Psoas muscle (tissue), 8 donors: ENCODE measurements around the gene NUDT1. TPM values are rescaled to one million over a fixed set of nuclear protein-coding genes. Genes with fewer than 3 reads are reported as not detected.

ENCODE experiments used
- ATAC-seq, 4 donors: fragments of 200-7000 bp; cut with Tn5 transposase; one replicate each; pipeline ENCODE4 v1.9.1; 2020; ENCODE audit warnings: moderate library complexity in 3 of 4, mild to moderate bottlenecking in 2 of 4
- DNase-seq, 2 donors: peaks; one replicate each; pipeline ENCODE4 v3.0.0-alpha.2; 2020
- H3K27ac ChIP-seq: fragments of 200-600 bp; one replicate; pipeline ENCODE4 v1.8.0; 2022
- H3K27me3 ChIP-seq, 3 donors: fragments of 200-600 bp in 1 of 3; one replicate each; pipeline versions ENCODE4 v1.6.1 to v1.8.0; 2013 to 2022; ENCODE audit warnings: low read length in 2 of 3, mild to moderate bottlenecking in 2 of 3, moderate library complexity in 1 of 3; ENCODE audit not compliant: insufficient read depth in 3 of 3
- H3K36me3 ChIP-seq, 2 donors: fragments of 200-600 bp in 1 of 2; one replicate each; pipeline versions ENCODE4 v1.6.1 to v1.8.0; 2013 to 2022; ENCODE audit warnings: low read depth in 1 of 2, mild to moderate bottlenecking in 1 of 2, moderate library complexity in 1 of 2; ENCODE audit not compliant: insufficient read depth in 1 of 2
- H3K4me1 ChIP-seq: fragments of 200-600 bp; one replicate; pipeline ENCODE4 v1.8.0; 2022
- H3K4me3 ChIP-seq: fragments of 200-600 bp; one replicate; pipeline ENCODE4 v1.8.0; 2022; ENCODE audit warnings: mild to moderate bottlenecking
- H3K9me3 ChIP-seq: fragments of 200-600 bp; one replicate; pipeline ENCODE4 v1.8.0; 2022
- WGBS, 3 donors: extraction: QIAGEN DNeasy Blood & Tissue Kit; methylation state at CpG; one replicate each; pipeline versions ENCODE4 v1.1.6 to v1.1.7; 2013; 5-methylcytosine and 5-hydroxymethylcytosine counted together
- intact Hi-C, 2 donors: fragments of 100-400 bp; cut with DNase I; formaldehyde crosslinking; loops; one replicate each; pipeline versions ENCODE4 v1.11.0 to v1.14.2; 2022
- polyA plus RNA-seq, 3 donors: library from polyadenylated mRNA; stranded (reverse); fragments of 200-250 nt; gene quantifications; one replicate each; pipeline ENCODE4 v1.2.3, GENCODE V29; 2013
- total RNA-seq, 4 donors: library from RNA; stranded (reverse); fragmentation: NEBNext Ultra II Directional in 2 of 4; extraction: Animal tissue kit (Norgen Biotek cat#: 25700) in 2 of 4; gene quantifications; one replicate each; pipeline versions ENCODE4 v1.2.1 to v1.2.4, GENCODE V29; 2021 to 2023
- TF ChIP-seq, protein P1 (sequence below): fragments of 200-600 bp; IDR thresholded peaks from one replicate; pipeline ENCODE4 v1.8.0; 2022; ENCODE audit warnings: antibody characterized with exemption
- donor health status: healthy with polysubstance abuse.
- donor health status: DM: no; HTN: no; CAD: no; lungs with moderate emphysema.
- donor health status: Bipolar disorder and iron deficiency.
- donor health status: healthy.
- donor health status: DM: yes; HTN: yes; CAD: no.
- donor health status: DM: no; HTN: no; CAD: no.
- donor health status: DM: no; HTN: no; CAD: no.
- donor health status: DM: yes; HTN: yes; CAD: no.

NUDT1 gene
- total and polyA plus RNA-seq, 7 donors: 5.6 to 29.2 (median 12.4) TPM

DNA sequence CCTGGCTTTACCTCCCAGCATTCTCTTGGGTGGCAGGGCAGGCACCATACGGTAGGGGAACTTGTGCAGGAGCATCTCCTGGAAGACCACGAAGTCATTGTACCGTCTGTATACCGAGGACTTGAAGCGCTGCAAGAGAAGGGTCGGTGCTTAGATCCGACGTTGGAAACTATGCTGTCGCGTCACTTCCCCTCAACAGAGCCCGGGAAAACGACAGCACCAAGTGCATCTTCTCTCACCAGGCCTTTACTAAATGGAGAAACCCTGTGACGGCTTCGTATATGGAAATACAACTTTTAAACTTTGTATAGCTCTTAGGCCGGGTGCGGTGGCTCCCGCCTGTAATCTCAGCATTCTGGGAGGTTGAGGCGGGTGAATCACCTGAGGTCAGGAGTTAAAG lies 33.1 kb downstream of the NUDT1 start:
- Histone ChIP-seq H3K27ac (no peak overlapping the region), H3K4me3 (no peak overlapping the region), H3K27me3 (no peaks in the 10 kb centered on the region), H3K36me3 (peaks cover 0 to 35% of the 10 kb centered on the region in 2 donors), H3K4me1 (no peaks in the 10 kb centered on the region), H3K9me3 (no peaks in the 10 kb centered on the region)
- ATAC-seq (no peak), DNase-seq (no peak)
- intact Hi-C loops: no loop called here
- WGBS, 3 donors: 89 to 91% (median 91%) methylated on average over 18 of the region's 18 CpGs
- TF ChIP-seq, protein P1, sequence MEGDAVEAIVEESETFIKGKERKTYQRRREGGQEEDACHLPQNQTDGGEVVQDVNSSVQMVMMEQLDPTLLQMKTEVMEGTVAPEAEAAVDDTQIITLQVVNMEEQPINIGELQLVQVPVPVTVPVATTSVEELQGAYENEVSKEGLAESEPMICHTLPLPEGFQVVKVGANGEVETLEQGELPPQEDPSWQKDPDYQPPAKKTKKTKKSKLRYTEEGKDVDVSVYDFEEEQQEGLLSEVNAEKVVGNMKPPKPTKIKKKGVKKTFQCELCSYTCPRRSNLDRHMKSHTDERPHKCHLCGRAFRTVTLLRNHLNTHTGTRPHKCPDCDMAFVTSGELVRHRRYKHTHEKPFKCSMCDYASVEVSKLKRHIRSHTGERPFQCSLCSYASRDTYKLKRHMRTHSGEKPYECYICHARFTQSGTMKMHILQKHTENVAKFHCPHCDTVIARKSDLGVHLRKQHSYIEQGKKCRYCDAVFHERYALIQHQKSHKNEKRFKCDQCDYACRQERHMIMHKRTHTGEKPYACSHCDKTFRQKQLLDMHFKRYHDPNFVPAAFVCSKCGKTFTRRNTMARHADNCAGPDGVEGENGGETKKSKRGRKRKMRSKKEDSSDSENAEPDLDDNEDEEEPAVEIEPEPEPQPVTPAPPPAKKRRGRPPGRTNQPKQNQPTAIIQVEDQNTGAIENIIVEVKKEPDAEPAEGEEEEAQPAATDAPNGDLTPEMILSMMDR: no peak

DNA sequence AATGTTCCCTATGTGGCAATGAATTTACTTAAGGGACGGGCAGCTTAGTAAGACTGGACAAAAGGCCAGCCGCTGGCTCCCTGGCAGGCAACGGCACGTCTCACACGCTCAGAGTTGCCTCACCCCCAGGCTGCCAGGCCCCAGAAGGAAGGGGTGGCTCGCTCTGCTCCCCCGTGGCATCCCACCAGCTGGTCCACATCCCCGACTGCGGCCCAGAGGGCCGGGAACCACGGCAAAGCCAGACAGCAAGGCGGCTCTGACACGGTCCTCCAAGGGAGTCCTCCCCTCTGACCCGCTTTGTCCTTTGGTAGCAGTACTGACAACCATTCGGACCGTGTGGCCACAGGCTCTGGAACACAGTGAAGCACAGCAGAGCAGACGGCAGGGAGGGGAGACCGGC lies 34.1 kb downstream of the NUDT1 start:
- Histone ChIP-seq H3K27ac (no peak overlapping the region), H3K36me3 (peaks cover 0 to 28% of the 10 kb centered on the region in 2 donors), H3K4me3 (no peak overlapping the region), H3K9me3 (no peaks in the 10 kb centered on the region), H3K27me3 (no peaks in the 10 kb centered on the region), H3K4me1 (no peaks in the 10 kb centered on the region)
- no peak for DNase-seq
- TF ChIP-seq, protein P1: no peak
- no peak for ATAC-seq
- intact Hi-C loops: no loop called here
- 82 to 89% (median 87%) methylated on average over 18 of the region's 18 CpGs for WGBS, 3 donors

DNA sequence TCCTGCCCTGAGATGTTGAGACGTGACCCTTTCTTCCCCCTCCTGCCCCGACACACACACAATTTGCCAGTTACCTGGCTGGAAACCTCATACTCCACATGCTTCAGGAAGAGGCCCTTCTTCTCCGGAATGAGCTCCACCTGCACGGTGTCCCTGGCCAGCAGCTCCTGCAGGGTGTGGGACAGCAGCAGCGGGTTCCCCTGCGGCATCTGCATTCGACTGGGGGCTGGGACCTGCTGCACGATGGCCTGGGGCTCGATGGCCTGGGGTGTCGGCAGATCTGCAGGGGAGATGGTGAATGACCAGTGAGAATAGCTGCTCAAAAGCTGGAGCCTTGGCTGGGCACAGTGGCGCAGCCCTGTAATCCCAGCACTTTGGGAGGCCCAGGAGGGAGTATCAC lies 36.0 kb downstream of the NUDT1 start:
- H3K27ac ChIP-seq: no peak overlapping the region
- ATAC-seq (no peak), DNase-seq (no peak)
- intact Hi-C loops: no loop called here
- peaks cover 0 to 21% of the 10 kb centered on the region in 2 donors for H3K36me3 ChIP-seq
- H3K4me1 ChIP-seq: no peaks in the 10 kb centered on the region
- WGBS, 3 donors: 89 to 93% (median 92%) methylated on average over 11 of the region's 11 CpGs
- no peaks in the 10 kb centered on the region for H3K9me3 ChIP-seq
- TF ChIP-seq, protein P1: no peak
- no peak overlapping the region for H3K4me3 ChIP-seq
- no peaks in the 10 kb centered on the region for H3K27me3 ChIP-seq

DNA sequence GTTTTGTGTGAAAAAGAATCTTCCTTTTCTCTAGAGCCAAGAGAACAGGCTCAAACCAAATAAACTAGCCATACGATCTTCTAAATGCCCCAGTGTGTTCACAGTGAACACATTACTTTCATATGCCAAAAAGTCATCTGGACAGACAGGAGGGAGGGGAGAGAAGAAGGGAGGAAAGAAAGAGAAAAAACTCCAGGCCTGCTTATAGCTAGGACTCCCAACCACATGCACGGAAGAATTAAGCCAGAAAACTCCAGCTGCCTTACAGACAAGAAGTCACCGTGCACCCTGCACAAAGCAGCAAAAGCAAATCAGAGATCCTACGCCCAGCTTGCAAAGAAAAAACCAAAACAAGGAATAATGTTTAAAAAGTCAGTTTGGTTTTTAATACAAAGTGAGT lies 37.9 kb downstream of the NUDT1 start:
- H3K27me3 ChIP-seq: no peaks in the 10 kb centered on the region
- H3K36me3 ChIP-seq: peaks cover 0 to 8% of the 10 kb centered on the region in 2 donors
- no peaks in the 10 kb centered on the region for H3K4me1 ChIP-seq
- no peak overlapping the region for H3K4me3 ChIP-seq
- WGBS, 3 donors: 71 to 79% (median 79%) methylated on average over 4 of the region's 4 CpGs
- ATAC-seq (no peak), DNase-seq (no peak)
- no peak overlapping the region for H3K27ac ChIP-seq
- no peaks in the 10 kb centered on the region for H3K9me3 ChIP-seq
- intact Hi-C loops: no loop called here
- TF ChIP-seq, protein P1: no peak

DNA sequence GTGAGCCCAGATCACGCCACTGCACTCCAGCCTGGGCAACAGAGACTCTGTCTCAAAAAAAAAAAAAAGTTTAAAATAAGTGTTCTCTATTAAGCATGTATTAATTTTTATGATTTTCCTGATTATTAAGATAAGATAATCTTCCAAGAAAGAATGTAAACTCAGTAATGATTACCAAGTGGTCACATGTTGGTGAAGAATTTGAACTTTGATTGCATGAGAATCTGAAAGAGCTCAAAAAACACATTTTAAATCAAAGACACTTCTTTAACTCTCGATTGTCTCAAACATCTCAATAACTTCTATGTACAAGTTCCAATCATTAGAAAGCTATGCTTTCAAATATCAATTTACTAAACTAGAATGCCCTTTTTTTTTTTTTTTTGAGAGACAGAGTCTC lies 38.4 kb downstream of the NUDT1 start:
- TF ChIP-seq, protein P1: no peak
- Histone ChIP-seq H3K36me3 (peaks cover 0 to 5% of the 10 kb centered on the region in 2 donors), H3K27me3 (no peaks in the 10 kb centered on the region), H3K27ac (no peak overlapping the region), H3K4me3 (no peak overlapping the region), H3K4me1 (no peaks in the 10 kb centered on the region), H3K9me3 (no peaks in the 10 kb centered on the region)
- 90 to 96% (median 96%) methylated on average over 2 of the region's 2 CpGs for WGBS, 3 donors
- DNase-seq (no peak), ATAC-seq (no peak)
- intact Hi-C loops: no loop called here
